Skeletal muscle satellite cell (primary cell): ENCODE data around the gene MME.

Experiments
- H3K27me3 ChIP-seq: 2 replicates; pipeline ENCODE4 v1.7.0; 2013; ENCODE audit warnings: low read length; ENCODE audit not compliant: control insufficient read depth, insufficient read depth
- H3K36me3 ChIP-seq: 2 replicates; pipeline ENCODE4 v1.7.0; 2013; ENCODE audit warnings: mild to moderate bottlenecking, control low read depth, low read length; ENCODE audit not compliant: insufficient read depth
- H3K4me1 ChIP-seq: 2 replicates; pipeline ENCODE4 v1.7.0; 2013; ENCODE audit warnings: low read length; ENCODE audit not compliant: control insufficient read depth, insufficient read depth
- H3K4me2 ChIP-seq: 2 replicates; pipeline ENCODE4 v1.7.0; 2013; ENCODE audit warnings: mild to moderate bottlenecking, low read length
- H3K4me3 ChIP-seq: 2 replicates; pipeline ENCODE4 v1.7.0; 2013; ENCODE audit warnings: low read length
- H3K9ac ChIP-seq: 2 replicates; pipeline ENCODE4 v1.7.0; 2013; ENCODE audit warnings: mild to moderate bottlenecking, low read depth, low read length, moderate library complexity
- H3K9me3 ChIP-seq: replicated peaks from 2 replicates; pipeline ENCODE4 v1.7.0; 2013; ENCODE audit warnings: mild to moderate bottlenecking, control low read depth, low read length

Gene MME

GRCh38 chr3:155179437-155179827 lies 99.3 kb downstream of the MME start:
- no peak overlapping the region for H3K9ac ChIP-seq
- H3K4me2 ChIP-seq: no peak overlapping the region
- peaks cover 17% of the 10 kb centered on the region for H3K36me3 ChIP-seq

GRCh38 chr3:155179966-155180757 lies 100.0 kb downstream of the MME start:
- Histone ChIP-seq H3K36me3 (peaks cover 17% of the 10 kb centered on the region), H3K9ac (no peak overlapping the region), H3K27me3 (no peaks in the 10 kb centered on the region), H3K4me1 (peaks cover under 1% of the 10 kb centered on the region), H3K4me2 (no peak overlapping the region), H3K4me3 (no peak overlapping the region), H3K9me3 (no peaks in the 10 kb centered on the region)

More at GRCh38 chr3:155179437-155179827, 99.3 kb downstream of the MME start:
- no peaks in the 10 kb centered on the region for H3K27me3 ChIP-seq
- no peaks in the 10 kb centered on the region for H3K4me1 ChIP-seq
- H3K4me3 ChIP-seq: no peak overlapping the region
- H3K9me3 ChIP-seq: no peaks in the 10 kb centered on the region

DNA sequence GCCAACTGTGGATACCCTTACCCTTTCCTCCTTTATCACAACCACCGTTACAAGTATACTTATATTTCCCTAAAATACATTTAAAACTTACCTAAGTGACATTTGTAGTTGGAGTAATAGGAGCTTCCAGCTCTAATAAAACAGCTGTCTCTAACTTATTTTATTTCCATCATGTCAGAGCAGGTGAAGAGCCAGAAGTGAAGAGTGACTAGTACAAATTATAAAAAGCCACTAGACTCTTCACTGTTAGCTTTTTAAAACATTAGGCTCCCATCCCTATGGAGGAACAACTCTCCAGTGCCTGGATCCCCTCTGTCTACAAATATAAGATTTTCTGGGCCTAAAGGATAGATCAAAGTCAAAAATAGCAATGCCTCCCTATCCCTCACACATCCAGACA lies 102.3 kb downstream of the MME start:
- Histone ChIP-seq H3K4me1 (peaks cover 11% of the 10 kb centered on the region), H3K36me3 (peaks cover 17% of the 10 kb centered on the region), H3K27me3 (no peaks in the 10 kb centered on the region), H3K4me2 (no peak overlapping the region), H3K9me3 (no peaks in the 10 kb centered on the region), H3K4me3 (no peak overlapping the region), H3K9ac (no peak overlapping the region)

DNA sequence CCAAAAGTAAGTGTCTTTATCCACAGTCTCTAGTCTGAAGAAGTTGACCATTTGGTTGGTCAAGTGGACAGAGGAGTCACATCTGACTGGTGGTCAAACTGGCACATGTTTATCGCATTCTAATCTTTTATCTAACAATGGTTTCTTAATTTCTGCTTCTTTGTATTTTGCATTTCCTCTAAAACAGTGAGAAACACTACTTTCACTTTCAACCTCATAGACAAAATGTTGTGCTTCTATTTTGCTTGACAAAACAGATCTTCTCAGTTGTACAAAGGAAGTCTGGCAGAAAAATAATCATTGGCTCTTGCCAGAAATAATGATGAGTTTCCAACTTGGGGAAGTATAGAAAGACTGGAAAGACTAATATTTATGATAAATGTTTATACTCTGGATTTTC lies 103.9 kb downstream of the MME start:
- no peak overlapping the region for H3K4me2 ChIP-seq
- H3K4me3 ChIP-seq: no peak overlapping the region
- no peaks in the 10 kb centered on the region for H3K27me3 ChIP-seq
- no peaks in the 10 kb centered on the region for H3K9me3 ChIP-seq
- H3K4me1 ChIP-seq: peaks cover 11% of the 10 kb centered on the region
- peaks cover 13% of the 10 kb centered on the region for H3K36me3 ChIP-seq
- H3K9ac ChIP-seq: no peak overlapping the region

GRCh38 chr3:155185631-155186071 lies 105.5 kb downstream of the MME start:
- peaks cover 6% of the 10 kb centered on the region for H3K36me3 ChIP-seq
- no peak overlapping the region for H3K4me2 ChIP-seq
- no peak overlapping the region for H3K4me3 ChIP-seq
- H3K9me3 ChIP-seq: no peaks in the 10 kb centered on the region
- peaks cover 11% of the 10 kb centered on the region for H3K4me1 ChIP-seq
- no peaks in the 10 kb centered on the region for H3K27me3 ChIP-seq
- no peak overlapping the region for H3K9ac ChIP-seq

DNA sequence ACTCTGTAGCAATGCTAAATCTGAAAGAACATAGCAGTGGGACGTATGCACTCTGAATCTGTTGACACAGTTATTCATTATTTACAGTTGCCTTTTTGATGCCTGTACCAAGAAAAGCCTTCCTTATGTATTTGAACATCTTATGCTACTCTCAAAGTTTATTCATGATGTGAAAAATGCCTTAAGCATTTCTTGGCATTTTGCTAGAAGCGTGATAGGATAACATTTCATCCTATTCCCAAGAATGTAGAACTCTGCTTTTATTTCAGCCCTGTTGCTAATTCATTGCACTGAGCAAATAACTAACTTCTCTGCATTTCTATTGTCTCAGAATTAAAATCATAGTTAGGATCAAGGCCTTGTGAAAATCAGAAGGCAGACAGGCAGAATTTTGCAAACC lies 107.9 kb downstream of the MME start:
- Histone ChIP-seq H3K4me2 (no peak overlapping the region), H3K9ac (no peak overlapping the region), H3K36me3 (no peaks in the 10 kb centered on the region), H3K9me3 (no peaks in the 10 kb centered on the region), H3K27me3 (no peaks in the 10 kb centered on the region), H3K4me1 (peaks cover 11% of the 10 kb centered on the region), H3K4me3 (no peak overlapping the region)

DNA sequence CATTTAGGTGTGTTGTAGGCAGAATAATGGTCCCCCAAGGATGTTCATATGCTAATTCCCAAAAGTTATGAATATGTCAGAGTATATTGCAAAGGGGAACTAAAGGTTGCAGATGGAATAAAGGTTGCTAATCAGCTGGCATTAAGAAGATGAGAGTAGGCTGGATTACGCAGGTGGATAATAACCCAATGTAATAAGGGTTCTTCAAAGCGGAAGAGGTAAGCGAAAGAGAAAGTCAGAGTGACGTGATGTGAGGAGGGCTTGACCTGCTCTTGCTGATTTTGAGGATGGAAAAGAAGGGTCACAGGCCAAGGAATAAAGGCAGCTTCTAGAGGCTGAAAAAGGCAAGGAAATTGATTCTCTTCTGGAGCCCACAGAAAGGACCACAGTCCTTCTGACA lies 109.4 kb downstream of the MME start:
- Histone ChIP-seq H3K36me3 (no peaks in the 10 kb centered on the region), H3K4me1 (peaks cover 11% of the 10 kb centered on the region), H3K27me3 (no peaks in the 10 kb centered on the region), H3K4me2 (no peak overlapping the region), H3K9me3 (no peaks in the 10 kb centered on the region), H3K9ac (no peak overlapping the region), H3K4me3 (no peak overlapping the region)

GRCh38 chr3:155190691-155191090 lies 110.6 kb downstream of the MME start:
- H3K27me3 ChIP-seq: no peaks in the 10 kb centered on the region
- no peak overlapping the region for H3K4me2 ChIP-seq
- H3K36me3 ChIP-seq: no peaks in the 10 kb centered on the region
- H3K4me3 ChIP-seq: no peak overlapping the region
- H3K9me3 ChIP-seq: no peaks in the 10 kb centered on the region
- H3K9ac ChIP-seq: no peak overlapping the region
- H3K4me1 ChIP-seq: peaks cover 5% of the 10 kb centered on the region

- Histone ChIP-seq H3K4me1 (no peaks in the 10 kb centered on the region), H3K4me3 (no peak overlapping the region), H3K27me3 (no peaks in the 10 kb centered on the region), H3K9ac (no peak overlapping the region), H3K36me3 (no peaks in the 10 kb centered on the region), H3K4me2 (no peak overlapping the region), H3K9me3 (no peaks in the 10 kb centered on the region)
These were observed 113.0 kb downstream of the MME start for GRCh38 chr3:155192957-155193746.

GRCh38 chr3:155193868-155194267 lies 113.7 kb downstream of the MME start:
- Histone ChIP-seq H3K4me1 (no peaks in the 10 kb centered on the region), H3K9me3 (no peaks in the 10 kb centered on the region), H3K9ac (no peak overlapping the region), H3K4me2 (no peak overlapping the region), H3K27me3 (no peaks in the 10 kb centered on the region), H3K36me3 (no peaks in the 10 kb centered on the region), H3K4me3 (no peak overlapping the region)

- no peak overlapping the region for H3K4me2 ChIP-seq
- H3K9ac ChIP-seq: no peak overlapping the region
- no peaks in the 10 kb centered on the region for H3K27me3 ChIP-seq
- no peaks in the 10 kb centered on the region for H3K36me3 ChIP-seq
- H3K4me1 ChIP-seq: no peaks in the 10 kb centered on the region
- no peak overlapping the region for H3K4me3 ChIP-seq
- no peaks in the 10 kb centered on the region for H3K9me3 ChIP-seq
These were observed 115.1 kb downstream of the MME start for GRCh38 chr3:155194973-155195957.
